Measurements from ENCODE around the gene PTPRCAP.
"Not testable (repeated sequence)": the region's sequence is repeated elsewhere in the genome, so short reads cannot be mapped to it uniquely, and the experiment has no call there.

The PTPRCAP gene

DNA sequence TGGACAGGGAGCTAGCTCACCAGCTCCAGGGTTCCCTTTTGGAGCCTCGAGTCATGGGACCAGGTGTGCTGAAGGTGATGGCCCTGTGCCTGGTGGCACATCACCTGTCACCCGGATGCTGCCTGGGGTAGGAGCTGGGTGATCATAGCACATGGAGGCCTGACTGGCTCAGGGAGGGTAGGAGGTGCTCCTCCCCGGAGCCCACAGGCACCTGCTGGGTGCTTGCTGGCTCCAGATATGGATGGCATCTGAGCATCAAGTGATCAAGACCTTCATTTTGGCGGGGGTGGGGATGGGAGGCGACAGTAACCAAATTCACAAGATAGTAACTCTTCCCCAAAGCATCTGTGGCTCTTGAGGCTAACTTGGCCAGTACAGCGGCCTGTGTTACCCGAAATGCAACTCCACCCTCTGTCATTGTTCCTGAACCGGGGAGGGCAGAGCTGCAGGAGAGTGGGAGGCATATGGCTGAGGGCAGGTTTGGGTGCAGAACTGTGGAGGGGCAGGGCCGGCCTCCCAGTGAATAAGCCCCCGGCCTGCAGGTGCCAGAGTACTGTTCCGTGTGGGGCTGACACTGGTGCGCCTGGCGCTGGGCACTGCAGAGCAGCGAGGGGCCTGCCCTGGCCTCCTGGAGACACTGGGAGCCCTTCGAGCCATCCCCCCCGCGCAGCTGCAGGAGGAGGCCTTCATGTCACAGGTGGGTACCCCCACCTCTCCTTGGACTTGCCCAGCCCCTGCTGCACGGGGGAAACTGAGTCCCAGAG is 28.9 kb downstream of the PTPRCAP start:
- no peak for DNase-seq

DNA sequence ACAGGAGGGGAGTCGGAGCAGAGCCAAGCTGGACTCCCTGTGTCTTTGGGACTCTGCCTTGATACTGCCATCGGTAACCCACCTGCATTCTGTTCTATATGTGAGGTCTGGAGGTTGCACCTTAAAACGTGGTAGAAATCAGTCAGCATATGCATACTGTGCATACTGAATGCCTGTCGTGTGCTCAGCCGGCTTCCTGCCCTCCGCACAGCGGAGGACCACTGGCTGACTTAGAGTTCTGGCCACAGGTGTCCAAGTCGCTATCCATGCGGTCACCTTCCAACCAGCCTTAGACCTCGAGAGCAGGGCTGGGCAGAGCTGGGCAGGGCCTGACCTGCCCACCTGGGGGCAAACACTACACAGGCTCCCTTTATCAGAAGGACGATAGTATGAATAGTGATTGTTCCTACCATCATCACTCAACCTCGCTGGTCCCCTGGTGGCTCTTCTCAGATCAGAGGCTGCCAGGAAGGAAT is 29.8 kb downstream of the PTPRCAP start:
- DNase-seq, result no peak

DNA sequence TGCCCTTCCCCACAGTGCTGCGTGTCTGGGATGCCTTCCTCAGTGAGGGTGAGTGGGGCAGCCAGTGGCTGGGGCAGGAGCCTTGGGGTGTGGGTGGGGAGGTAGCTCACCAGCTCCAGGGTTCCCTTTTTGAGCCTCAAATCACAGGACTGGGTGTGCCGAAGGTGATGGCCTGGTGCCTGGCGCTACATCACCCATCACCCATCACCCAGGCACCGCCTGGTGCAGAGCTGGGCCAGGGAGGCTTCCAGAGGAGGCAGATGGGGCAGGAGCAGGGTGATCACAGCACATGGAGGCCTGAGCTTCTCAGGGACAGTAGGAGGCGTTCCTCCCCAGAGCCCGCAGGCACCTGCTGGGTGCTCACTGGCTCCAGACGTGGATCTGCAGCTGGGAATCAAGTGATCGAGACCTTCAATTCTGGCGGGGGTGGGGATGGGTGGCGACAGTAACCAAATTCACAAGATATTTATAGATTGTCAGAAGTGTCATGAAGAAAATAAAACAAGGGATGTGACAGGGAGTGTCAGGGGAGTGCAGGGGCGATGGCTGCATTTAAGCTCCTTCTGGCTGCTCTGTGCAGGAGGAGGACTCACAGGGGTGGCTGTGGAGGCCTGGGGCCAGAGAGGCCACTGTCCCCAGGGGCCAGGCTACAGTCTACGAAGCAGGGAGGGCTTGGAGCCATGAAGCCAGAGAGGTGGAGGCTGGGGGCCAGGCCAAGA is 30.4 kb downstream of the PTPRCAP start:
- no peak for DNase-seq

DNA sequence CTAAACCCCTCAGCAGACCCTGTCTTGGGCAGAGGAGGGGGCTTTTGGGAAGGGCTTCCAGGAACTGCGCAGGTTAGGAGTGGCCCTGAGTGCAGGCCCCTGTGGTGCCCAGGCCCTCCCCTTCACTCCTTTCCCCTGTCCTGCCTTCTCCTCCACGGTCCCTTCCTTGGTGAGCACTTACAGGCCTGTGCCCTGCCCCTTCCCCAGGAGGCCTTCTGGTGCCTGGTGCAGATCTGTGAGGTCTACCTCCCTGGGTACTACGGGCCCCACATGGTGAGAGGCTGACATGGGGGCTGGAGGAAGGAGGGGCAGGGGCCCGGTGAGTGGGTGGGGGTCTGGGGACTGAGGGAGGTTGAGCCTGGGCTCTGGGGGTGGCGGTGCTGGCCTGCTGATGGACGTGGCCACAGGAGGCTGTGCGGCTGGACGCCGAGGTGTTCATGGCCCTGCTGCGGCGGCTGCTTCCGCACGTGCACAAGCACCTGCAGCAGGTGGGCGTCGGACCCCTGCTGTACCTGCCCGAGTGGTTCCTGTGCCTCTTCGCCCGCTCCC is 31.0 kb downstream of the PTPRCAP start:
- no peak for DNase-seq

DNA sequence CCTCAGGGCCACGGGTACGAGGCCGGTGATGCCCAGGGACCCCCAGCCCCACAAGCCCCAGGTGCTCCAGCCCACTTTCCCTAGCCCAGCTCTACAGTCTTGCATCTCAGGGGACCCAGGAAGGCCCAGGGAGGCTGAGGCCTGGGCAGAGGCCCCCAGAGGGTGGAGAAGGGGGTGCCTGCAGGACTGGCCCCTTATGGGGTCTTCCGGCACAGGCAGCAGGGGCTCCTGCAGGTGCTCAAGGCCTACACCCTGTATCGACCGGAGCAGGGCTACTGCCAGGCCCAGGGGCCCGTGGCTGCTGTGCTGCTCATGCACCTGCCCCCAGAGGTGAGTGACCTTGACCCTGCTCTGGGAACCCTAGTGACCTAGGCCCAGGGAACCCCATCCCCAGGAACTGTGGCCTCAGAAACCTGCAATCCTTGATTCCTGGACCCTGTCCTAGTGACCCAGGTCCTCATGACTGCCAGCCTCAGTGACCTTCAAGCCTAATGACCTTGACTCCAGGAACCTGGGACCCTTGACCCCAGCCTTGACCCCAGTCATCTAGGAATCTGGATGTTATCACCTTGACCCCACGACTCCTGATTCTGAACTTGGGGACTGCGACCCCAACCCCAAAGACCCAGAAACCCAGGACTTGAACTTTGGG is 31.7 kb downstream of the PTPRCAP start:
- no peak for DNase-seq

DNA sequence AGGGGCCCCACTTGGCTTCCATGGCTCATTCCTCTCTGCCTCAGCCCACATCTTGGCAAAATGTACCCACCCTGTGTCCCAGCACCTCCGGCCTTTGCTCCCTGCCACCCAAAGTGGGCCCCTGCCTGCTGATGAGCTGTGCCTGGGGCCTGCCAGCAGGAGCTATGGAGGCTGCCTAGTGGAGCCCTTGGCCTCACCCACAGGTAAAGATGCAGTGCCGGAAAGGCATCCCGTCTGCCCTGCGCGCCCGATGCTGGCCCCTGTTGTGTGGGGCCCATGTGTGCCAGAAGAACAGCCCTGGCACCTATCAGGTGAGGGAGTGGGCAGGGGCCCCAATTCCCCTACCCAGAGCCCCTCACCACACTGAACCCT is 32.3 kb downstream of the PTPRCAP start:
- no peak for DNase-seq

DNA sequence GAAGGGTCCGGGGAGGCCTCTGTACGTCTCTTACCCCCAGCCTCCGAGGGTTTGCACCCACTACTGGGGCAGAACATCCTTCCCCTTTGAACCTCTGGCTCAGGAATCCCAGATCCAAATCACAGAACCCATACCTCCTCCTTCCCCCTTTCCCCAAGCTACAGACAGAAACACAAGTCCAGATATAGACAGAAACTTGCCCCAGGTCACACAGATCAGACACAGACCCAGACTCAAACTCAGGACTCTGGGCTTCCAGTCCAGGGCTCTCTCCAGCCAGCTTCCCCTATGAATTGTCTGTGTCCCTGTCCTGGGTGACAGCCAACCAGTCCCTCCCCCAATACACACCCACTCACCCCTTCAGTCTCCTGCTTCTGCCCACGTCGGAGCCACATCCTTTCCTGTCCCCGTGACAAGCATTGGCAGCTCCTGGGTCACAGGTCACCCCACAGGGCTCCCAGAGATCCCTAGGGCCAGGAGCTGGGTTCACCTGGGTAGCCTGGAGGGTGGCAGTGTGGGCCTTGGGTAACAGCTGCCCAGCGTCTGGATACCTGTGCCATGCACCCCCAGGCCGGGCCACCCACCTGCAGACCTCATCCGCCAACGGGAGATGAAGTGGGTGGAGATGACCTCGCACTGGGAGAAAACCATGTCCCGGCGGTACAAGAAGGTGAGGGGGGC is 32.8 kb downstream of the PTPRCAP start:
- peak; percentile 60 for DNase-seq

DNA sequence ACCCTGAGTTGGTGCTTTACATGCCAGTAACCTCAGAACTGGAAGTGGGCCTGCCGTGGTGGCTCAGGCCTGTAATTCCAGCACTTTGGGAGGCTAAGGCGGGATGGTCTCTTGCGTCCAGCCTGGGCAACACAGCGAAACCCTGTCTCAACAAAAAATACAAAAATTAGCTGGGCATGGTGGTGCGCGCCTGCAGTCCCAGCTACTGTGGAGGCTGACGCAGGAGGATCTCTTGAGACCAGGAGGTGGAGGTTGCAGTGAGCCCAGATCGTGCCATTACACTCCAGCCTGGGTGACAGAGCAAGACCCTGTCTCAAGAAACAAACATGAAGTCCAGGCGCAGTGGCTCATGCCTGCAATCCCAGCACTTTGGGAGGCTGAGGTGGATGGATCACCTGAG is 34.4 kb downstream of the PTPRCAP start:
- DNase-seq, result not testable (repeated sequence)

DNA sequence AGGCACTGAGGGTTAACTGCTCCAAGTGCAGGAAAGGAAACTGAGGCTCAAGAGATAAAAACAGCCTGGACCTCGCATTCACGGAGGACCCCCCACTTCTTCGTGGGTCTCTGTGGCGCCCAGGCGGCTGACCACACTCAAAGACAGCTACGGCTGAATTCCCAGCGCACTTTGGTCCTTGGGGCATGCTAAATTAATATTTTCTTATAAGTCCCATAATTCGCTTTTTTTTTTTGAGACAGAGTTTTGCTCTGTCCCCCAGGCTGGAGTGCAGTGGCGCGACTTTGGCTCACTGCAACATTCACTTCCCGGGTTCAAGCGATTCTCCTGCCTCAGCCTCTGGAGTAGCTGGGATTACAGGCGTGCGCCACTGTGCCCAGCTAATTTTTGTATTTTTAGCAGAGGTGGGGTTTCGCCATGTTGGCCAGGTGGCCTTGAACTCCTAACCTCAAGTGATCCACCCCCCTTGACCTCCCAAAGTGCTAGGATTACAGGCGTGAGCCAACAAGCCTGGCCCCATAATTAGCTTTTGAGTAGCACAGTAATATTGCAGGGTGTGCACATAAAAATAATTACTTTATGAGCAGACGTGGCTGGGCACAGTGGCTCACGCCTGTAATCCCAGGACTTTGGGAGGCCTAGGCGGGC is 35.2 kb downstream of the PTPRCAP start:
- DNase-seq, result not testable (repeated sequence)

DNA sequence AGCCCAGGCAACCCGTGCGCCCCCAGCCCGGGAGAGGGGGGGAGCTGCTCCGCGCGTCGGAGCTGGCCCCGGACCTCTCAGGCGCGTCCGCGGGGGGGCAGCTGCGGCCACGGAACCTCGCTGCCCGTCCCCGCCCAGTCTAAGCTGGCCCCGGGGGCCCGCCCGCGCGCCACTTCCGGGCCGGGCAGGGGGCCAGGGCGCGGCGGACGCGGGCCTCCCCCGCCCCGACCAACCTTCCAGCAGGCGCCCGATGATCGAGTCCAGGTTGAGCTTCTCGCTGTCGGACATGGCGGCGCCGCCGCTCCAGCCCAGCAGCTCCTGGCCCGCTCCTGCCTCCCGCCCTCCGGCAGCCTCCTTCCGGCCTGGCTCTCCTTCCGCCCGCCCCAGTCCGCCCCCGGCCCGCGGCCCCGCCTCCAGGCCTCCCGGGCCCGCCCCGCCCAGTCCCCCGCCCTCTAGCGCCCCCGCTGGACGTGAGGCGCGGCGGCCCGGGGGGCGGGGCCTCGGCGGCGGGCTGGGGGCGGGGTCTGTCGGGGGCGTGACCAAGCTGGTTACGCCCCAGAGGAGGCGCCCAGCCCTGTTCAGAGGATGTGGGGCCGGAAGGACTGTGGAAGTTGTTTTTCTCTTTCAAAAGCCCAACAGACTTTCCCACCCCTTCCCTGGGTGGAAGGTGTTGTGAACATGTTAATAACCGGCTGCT is 35.8 kb downstream of the PTPRCAP start, which contains the start of gene PPP1CA:
Gene PPP1CA (minus strand): TSS at position 364 of the 697 bp plus-strand sequence. CDS start 76 bp downstream, at position 288.
- DNase-seq, result peak; percentile 86

DNA sequence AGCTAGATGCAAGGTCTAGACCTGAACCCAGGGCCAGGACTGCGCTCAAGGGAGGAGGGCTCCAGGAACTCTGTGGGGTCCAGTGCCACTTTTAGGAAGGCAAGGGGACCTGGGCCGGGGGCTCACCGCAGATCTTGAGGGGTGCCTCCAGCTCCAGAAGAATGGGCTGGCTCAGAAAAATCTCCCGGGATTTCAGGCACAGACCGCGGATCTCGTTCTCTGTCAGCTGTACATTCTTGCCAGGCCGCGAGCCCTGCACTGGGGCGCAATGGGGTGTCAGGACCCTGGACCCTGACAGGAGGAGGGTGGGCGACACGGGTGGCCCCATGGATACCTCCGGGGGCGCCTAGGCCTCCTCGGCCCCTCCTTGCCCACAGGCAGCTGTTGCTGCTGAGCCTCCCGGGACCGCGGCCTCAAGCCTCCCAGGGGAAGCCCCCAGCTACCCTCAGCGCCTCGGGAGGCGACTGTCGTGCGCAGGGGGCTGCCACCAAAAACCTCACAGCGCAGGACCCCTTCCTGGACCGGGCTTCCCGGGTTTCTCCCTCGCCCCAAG is 36.5 kb downstream of the PTPRCAP start:
- DNase-seq, result no peak

DNA sequence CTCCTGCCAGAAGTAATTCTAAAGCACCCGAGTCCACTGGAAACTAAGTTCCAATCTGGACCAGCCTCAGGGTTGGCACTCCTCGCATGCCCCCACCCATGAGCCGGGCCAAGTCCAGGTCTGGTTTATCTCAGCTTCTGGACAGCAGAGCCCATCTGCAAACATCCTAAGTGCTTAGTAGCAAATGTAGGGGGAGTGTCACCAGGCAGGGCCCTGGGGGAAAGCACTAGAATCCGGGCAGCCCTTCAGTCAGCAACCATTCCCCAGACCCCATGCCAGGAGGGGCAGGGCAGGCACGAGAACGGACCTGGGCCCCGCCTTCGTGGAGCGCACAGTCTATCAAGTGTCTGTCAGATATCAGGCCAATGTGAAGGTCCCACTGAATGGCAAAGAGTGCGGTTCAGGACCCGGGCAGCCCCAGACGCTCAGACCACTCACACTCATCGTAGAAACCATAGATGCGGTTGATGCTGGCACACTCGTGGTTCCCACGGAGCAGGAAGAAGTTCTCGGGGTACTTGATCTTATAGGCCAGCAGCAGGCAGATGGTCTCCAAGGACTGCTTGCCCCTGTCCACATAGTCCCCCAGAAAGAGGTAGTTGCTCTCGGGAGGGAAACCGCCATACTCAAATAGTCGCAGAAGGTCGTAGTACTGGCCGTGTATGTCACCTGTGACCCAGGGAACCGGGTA is 37.1 kb downstream of the PTPRCAP start:
- DNase-seq, result no peak

DNA sequence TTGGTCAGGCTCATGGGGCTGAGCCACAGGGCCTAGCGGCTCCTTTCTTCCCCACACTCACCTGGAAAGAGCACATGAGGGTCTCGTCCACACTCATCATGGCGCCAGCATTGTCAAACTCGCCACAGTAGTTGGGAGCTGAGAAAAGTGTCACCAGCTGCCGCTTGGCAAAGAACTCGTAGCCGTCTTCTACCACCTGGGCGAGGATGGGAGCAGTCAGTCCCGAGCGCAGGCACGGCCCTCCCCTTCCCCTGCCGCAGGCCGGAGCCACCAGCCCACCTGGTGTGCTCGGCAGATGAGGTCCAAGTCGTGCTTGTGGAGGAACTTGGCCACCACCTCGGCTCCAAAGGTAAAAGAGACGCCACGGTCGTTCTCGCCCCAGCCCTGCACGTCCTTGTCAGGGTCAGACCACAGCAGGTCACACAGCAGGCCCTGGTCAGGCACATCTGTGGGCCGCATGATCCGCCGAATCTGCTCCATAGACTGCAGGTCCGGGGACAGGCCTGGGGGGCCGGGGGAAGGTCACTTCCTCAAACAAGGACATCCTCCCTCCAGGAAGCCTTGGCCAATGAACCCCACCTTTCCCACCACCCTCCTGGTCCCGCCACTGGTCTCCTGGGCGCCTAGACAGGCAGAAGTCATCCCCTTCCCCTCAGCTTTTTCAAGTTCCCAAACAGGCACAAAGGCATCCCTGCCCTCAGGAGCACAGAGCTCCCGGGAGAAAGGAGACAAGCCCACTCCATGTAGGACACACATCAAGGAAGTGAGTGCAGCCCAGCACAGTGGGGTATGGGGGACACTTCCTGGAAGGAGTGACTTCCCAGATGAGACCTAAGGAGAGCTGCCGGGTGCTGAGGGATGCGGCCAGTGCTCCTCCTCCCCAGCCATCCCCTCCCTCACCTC is 38.6 kb downstream of the PTPRCAP start:
- DNase-seq, result no peak

DNA sequence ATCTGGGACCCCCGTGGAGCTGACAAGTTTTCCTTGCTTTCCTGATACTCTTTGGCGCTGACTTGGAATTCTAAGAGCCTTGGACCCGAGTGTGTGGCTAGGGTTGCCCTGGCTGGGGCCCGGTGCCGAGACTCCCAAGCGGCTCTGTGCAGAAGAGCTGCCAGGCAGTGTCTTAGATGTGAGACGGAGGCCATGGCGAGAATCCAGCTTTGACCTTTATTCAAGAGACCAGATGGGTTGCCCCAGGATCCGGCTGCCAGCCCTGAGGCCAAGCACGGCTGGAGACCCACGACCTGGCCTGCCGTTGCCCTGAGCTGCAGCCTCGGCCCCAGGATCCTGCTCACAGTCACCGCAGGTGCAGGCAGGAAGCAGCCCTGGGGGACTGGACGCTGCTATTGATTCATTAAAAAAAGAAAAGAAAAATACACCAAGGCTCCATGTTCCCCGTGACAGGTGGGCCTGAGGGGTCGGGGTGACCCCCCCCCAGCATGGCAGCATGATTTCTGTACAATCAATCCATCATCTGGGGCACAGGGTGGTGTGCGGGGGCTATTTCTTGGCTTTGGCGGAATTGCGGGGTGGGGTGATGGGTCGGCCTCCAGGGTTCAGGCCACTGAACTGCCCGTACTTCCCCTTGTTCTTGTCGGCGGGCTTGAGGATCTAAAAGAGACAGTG is 39.4 kb downstream of the PTPRCAP start:
- DNase-seq, result no peak

DNA sequence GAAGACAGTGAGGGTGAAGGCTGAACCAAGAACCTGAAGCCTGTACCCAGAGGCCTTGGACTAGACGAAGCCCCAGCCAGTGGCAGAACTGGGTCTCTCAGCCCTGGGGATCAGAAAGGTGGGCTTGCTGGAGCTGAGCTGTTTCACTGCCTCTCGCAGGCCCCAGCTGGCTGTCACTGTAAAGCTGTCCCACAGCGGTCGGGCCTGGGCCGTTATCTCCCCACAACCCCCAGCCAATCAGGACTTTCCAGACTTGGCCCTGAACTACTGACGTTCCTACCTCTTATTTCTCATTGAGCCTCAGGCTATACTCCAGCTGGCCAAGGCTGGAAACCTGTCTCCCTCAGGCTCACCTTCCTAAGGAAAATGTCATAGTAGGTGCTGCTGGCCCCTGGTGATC is 39.9 kb downstream of the PTPRCAP start:
- no peak for DNase-seq

DNA sequence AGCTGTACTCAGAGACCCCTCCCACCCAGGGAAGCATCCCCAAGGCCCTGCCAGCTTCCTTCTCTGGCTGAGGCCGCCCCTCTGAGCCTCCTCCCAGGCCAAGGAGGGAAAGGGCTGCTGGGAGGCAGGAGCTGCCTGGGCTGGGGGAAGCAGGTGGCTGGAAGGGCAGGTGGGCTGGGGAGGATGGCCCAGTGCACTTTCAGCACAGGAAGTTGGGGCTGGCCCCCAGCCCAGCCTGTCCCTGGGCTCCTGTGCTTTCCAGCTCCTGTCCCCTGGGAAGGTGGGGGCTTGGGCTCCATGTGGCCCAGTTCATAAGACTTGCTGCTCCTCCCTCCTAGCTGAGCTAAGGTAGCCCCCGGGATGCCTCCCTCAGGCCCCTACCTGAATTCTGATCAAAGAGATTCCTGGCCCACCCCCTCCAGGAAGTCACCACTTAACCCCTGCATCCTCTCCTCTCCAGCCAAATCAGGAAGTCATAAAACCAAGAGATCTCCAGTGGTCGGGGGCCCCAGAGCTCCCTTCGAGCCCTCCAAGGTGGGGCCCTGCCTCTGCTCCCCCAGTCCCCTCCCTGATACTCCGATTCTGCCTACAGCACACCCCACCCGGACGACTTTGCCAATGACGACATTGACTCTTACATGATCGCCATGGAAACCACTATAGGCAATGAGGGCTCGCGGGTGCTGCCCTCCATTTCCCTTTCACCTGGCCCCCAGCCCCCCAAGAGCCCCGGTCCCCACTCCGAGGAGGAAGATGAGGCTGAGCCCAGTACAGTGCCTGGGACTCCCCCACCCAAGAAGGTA is 40.7 kb downstream of the PTPRCAP start:
- DNase-seq, result no peak

DNA sequence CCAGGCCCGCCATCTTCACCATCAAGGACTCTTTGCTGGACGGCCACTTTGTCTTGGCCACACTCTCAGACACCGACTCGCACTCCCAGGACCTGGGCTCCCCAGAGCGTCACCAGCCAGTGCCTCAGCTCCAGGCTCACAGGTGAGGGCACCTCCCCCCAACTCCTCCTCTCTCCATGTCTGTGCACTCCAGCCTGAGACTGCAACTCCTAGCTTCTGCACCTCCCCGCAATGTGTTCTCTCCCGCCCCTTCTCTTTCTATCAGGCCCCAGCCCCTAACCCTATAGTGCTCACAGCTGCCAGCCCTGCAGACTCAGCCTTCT is 41.3 kb downstream of the PTPRCAP start:
- no peak for DNase-seq

DNA sequence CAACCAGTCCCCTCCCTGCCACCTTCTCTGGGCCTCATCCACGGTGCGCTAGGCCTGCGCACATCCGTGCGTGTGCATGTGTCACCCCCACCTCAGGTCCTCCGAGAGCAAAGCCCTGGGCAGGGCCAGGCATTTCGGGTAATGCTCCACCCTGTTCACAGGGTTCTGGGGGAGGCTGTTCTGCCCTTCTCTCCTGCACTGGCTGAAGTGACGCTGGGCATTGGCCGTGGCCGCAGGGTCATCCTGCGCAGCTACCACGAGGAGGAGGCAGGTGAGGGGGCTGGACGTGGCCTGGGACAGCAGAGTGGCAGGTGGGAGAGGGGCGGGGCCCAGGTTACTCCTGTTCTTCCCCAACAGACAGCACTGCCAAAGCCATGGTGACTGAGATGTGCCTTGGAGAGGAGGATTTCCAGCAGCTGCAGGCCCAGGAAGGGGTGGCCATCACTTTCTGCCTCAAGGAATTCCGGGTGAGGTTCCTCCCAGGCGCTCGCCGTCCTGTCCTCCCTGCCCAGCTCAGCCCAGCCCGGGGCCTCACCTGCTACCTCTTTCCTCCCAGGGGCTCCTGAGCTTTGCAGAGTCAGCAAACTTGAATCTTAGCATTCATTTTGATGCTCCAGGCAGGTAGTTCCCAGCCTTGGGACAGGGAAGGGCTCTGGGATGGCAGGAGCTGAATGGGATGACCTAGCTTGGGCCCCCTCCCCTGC is 41.8 kb downstream of the PTPRCAP start:
- DNase-seq, result no peak

Measured in CD4-positive, alpha-beta T cell treated with Interleukin-4 for 4 hours (primary cell).